ENCODE data around the gene SLC7A6. TPM values are rescaled to one million over a fixed set of nuclear protein-coding genes. Genes with fewer than 3 reads are reported as not detected.

SLC7A6 gene
- polyA plus RNA-seq, 3 donors = 17.7 to 136 (median 21.7) TPM

DNA sequence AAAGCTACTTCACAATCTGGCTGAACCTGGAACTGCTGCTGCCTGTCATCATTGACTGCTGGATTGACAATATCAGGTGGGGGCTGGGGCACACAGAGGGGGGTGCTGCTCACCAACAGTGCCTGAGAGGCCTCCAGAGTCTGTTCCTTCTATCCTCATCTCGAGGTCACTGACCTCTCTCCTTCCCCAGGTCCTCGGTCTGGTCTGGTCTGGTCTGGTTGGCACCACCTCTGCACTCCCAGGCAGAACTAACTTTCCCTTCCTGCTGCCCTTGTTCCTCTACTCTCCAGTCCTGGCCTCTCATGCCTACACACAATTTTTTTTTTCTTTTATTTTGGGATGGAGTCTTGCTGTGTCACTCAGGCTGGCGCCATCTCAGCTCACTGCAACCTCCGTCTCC is 15.0 kb upstream of the SLC7A6 start:
- WGBS, 3 donors = 83 to 91% (median 91%) methylated on average over 4 of the region's 4 CpGs

GRCh38 chr16:68250951-68251350 is 13.4 kb upstream of the SLC7A6 start:
- no peak overlapping the region for H3K27ac ChIP-seq (ENCODE audit: low read depth, low read length)
- WGBS, 3 donors = 82 to 90% (median 85%) methylated on average over 6 of the region's 6 CpGs

More for the DNA sequence above, 15.0 kb upstream of the SLC7A6 start:
- H3K27ac ChIP-seq (ENCODE audit: low read depth, low read length) = no peak overlapping the region

GRCh38 chr16:68251832-68252231 is 12.5 kb upstream of the SLC7A6 start:
- WGBS, 3 donors = 84 to 88% (median 85%) methylated on average over 4 to 5 of the region's 5 CpGs
- no peak overlapping the region for H3K27ac ChIP-seq (ENCODE audit: low read depth, low read length)

- H3K27ac ChIP-seq (ENCODE audit: low read depth, low read length) = no peak overlapping the region
These were observed 11.9 kb upstream of the SLC7A6 start for GRCh38 chr16:68252383-68252782.

GRCh38 chr16:68253721-68254120 is 10.6 kb upstream of the SLC7A6 start:
- H3K27ac ChIP-seq (ENCODE audit: low read depth, low read length) = no peak overlapping the region
- 93 to 96% (median 94%) methylated on average over 4 of the region's 4 CpGs for WGBS, 3 donors

More at GRCh38 chr16:68252383-68252782, 11.9 kb upstream of the SLC7A6 start:
- WGBS, 3 donors = 90 to 94% (median 90%) methylated on average over 5 of the region's 5 CpGs

DNA sequence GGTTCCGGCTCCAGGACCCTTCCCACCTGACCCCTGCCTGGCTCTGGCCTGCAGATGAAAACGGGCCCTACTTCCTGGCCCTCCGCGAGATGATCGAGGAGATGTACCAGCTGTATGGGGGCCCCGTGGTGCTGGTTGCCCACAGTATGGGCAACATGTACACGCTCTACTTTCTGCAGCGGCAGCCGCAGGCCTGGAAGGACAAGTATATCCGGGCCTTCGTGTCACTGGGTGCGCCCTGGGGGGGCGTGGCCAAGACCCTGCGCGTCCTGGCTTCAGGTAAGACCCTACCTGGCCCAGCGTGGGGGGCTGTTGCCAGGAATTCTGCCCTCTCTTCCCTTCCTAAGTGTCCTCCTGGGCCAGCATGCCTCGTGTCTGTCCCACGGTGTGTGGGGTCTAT is 8.6 kb upstream of the SLC7A6 start:
- H3K27ac ChIP-seq (ENCODE audit: low read depth, low read length) = no peak overlapping the region
- WGBS, 3 donors = 90 to 95% (median 92%) methylated on average over 18 of the region's 18 CpGs

DNA sequence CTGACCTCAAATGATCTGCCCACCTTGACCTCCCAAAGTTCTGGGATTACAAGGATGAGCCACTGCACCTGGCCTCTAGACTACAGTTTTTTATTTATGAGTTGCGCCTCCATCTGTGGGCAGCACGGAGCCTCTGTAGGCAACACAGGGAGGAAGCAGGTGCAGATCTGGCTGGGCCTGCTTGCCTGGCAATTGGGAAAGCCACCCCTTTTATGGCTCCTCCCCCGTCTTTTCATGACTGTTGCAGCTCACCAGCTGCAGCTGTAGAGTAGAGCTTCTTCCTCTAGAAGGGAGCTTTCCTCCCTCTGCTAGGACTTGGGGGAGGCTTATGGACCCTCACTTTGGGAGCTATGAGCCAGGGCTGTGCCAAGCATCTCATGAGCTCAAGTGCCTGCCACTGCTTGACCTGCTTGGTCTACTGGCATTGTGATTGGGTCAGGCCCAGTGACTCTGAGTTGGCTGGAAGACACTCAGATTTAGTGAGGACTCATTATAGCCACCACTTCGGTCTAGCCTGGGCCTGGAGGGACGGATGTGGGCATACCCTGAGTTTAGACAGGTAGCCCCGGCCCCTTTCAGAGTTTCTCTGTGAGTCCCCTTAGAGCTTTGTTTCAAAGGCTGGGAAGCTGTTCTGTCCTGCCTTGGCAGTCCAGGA is 6.9 kb upstream of the SLC7A6 start:
- 51 to 84% (median 57%) methylated on average over 6 of the region's 6 CpGs for WGBS, 3 donors
- H3K27ac ChIP-seq (ENCODE audit: low read depth, low read length) = peak overlapping the region; percentile 36

GRCh38 chr16:68257906-68258800 is 6.2 kb upstream of the SLC7A6 start:
- H3K27ac ChIP-seq (ENCODE audit: low read depth, low read length) = no peak overlapping the region
- 51 to 75% (median 52%) methylated on average over 13 of the region's 13 CpGs for WGBS, 3 donors

DNA sequence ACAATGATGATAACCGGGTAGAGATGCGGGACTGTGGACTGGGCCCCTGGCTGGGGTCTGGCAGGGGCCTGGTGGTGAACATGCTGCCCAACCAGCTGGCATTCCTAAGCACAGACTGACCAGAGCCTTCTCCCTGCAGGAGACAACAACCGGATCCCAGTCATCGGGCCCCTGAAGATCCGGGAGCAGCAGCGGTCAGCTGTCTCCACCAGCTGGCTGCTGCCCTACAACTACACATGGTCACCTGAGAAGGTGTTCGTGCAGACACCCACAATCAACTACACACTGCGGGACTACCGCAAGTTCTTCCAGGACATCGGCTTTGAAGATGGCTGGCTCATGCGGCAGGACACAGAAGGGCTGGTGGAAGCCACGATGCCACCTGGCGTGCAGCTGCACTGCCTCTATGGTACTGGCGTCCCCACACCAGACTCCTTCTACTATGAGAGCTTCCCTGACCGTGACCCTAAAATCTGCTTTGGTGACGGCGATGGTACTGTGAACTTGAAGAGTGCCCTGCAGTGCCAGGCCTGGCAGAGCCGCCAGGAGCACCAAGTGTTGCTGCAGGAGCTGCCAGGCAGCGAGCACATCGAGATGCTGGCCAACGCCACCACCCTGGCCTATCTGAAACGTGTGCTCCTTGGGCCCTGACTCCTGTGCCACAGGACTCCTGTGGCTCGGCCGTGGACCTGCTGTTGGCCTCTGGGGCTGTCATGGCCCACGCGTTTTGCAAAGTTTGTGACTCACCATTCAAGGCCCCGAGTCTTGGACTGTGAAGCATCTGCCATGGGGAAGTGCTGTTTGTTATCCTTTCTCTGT is 5.1 kb upstream of the SLC7A6 start:
- no peak overlapping the region for H3K27ac ChIP-seq (ENCODE audit: low read depth, low read length)
- 89 to 92% (median 90%) methylated on average over 27 of the region's 27 CpGs for WGBS, 3 donors

GRCh38 chr16:68263559-68264127 is 683 bp upstream of the SLC7A6 start:
- peak overlapping the region; percentile 83 for H3K27ac ChIP-seq (ENCODE audit: low read depth, low read length)
- 36 to 40% (median 37%) methylated on average over 11 of the region's 11 CpGs for WGBS, 3 donors

DNA sequence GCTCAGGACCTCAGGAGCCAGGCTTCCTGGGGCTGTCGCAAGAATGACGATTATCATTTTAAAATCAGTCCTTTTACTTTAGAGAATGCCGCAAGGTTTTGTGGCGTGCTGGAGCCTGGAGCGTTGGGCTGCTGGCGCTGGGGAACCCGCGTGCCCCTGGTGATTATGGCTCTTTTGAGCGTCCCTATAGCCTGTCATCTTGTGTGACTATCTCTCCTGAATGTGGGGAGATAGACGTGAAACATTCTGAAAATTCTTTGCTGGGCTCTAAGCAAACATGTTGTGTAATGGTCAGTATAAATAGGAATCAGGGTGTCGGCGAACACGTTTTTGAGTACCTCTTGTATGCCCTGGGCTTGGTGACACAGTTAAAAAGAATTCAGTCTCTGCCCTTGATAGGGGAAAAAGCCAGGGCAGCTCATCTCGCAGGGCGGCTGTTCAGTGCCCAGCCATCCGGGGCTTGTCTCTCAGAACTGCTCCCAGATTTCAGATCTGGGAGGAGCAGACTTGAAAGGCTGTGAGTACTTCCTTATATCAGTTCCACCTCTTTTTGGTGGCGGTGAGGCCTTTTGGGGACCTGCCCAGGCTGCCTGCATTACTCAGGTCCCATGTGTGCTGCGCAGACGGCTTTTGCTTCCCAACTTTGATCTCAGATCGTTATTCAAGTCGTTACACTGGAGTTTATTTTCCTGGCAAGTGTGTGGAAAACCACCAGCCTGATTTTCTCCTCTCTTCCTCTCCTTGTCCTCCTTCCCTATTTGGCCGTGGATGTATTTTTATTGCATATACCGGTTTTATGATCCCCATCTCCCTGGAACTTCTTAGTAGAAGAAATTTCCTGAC is 973 bp downstream of the SLC7A6 start:
- H3K27ac ChIP-seq (ENCODE audit: low read depth, low read length) = peak overlapping the region; percentile 83
- WGBS, 3 donors = 3 to 24% (median 5%) methylated on average over 23 of the region's 23 CpGs

DNA sequence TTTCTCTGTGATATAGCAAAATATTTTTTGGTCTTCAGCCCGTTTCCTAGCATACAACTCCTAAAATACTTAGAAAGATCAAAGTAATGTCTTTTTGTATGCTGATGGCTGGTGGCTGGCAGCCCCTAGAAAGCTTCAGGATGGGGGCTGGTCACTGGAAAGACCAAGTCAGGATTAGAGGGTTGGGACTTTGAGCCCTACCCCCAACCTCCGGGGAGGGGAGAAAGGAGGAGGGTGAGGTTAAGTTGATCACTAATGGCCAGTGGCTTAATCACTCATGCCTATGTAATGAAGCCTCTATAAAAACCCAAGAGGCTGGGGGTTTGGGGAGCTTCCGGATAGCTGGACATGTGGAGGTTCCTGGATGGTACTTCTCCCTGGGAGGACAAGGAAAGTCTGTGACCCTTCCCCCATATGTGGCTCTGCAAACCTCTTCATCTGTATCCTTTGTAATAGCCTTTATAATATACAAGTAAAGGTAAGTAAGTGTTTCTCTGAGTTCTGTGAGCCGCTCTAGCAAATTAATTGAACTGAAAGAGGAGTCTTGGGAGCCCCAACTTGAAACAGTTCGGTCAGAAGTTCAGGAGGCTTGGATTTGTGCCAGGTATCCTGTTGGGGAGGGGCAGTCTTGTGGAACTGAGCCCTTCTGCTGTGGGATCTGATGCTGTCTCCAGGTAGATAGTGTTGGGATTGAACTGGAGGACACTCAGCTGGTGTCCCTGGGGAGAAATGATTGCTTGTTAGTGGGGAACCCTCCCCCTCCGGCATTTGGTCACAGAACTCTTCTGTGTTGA is 3.5 kb downstream of the SLC7A6 start:
- 61 to 74% (median 67%) methylated on average over 6 of the region's 6 CpGs for WGBS, 3 donors
- no peak overlapping the region for H3K27ac ChIP-seq (ENCODE audit: low read depth, low read length)

- H3K27ac ChIP-seq (ENCODE audit: low read depth, low read length) = no peak overlapping the region
- WGBS, 3 donors = 96 to 99% (median 96%) methylated on average over 4 of the region's 4 CpGs
These were observed 5.5 kb downstream of the SLC7A6 start for GRCh38 chr16:68269793-68270192.

- 0 to 55% (median 0%) methylated on average over 1 of the region's 1 CpG for WGBS, 3 donors
- no peak overlapping the region for H3K27ac ChIP-seq (ENCODE audit: low read depth, low read length)
These were observed 6.0 kb downstream of the SLC7A6 start for GRCh38 chr16:68270353-68270752.

DNA sequence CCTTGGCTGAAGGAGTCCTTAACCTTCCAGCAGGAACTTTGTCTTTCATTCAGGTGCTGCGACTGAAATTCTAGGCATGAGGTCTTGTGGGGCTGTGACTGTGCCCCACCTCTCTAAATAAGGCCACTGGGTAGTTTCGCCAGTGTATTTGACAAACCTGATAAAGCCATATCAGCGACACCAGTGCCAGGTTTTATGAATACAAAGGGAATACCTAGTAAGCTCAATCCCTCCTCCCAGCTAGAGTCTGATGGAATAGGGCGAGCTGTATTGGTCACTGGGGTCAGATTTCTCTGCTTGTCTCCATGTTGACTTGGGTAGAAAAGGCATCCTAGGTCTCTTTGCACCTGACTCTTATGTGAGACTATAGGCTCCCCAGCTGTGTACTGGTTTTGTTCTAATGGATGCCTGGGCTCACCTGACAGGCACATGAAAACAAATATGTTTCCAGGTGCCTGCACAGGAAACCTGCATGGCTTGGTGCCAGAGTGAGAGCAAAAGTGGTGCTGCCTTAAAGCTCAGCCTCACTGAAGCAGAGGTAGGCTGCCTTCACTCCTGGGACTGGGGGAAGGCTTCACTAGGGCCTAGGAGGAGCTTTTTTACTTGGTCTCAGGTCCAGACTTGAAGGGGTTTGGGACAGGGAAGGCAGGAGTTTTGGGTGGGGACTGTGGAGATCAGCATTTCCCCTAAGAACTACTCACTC is 8.3 kb downstream of the SLC7A6 start:
- no peak overlapping the region for H3K27ac ChIP-seq (ENCODE audit: low read depth, low read length)
- WGBS, 3 donors = 39 to 95% (median 87%) methylated on average over 4 of the region's 4 CpGs

DNA sequence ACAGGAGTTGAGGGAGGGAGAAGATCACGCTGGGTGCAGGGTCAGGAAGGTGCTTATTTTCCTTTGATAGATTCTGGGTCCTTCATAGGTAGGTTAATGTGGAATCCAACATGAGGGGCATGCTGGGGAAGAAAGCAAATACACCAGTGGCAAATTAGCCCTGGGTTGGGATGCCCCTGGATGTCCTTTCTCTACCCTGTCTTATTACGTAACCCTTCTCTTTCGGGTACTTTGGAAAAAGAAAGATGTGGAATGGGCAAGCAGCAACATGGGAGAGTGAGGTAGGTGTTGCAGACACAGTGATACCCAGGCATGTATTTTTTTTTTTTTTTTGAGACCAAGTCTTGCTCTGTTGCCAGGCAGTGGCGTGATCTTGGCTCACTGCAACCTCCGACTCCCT is 9.1 kb downstream of the SLC7A6 start:
- 89 to 96% (median 92%) methylated on average over 5 of the region's 5 CpGs for WGBS, 3 donors
- H3K27ac ChIP-seq (ENCODE audit: low read depth, low read length) = no peak overlapping the region
